ENCODE data around the gene AP4M1.
"Not testable (repeated sequence)": the region's sequence is repeated elsewhere in the genome, so short reads cannot be mapped to it uniquely, and the experiment has no call there.

The AP4M1 gene

DNA sequence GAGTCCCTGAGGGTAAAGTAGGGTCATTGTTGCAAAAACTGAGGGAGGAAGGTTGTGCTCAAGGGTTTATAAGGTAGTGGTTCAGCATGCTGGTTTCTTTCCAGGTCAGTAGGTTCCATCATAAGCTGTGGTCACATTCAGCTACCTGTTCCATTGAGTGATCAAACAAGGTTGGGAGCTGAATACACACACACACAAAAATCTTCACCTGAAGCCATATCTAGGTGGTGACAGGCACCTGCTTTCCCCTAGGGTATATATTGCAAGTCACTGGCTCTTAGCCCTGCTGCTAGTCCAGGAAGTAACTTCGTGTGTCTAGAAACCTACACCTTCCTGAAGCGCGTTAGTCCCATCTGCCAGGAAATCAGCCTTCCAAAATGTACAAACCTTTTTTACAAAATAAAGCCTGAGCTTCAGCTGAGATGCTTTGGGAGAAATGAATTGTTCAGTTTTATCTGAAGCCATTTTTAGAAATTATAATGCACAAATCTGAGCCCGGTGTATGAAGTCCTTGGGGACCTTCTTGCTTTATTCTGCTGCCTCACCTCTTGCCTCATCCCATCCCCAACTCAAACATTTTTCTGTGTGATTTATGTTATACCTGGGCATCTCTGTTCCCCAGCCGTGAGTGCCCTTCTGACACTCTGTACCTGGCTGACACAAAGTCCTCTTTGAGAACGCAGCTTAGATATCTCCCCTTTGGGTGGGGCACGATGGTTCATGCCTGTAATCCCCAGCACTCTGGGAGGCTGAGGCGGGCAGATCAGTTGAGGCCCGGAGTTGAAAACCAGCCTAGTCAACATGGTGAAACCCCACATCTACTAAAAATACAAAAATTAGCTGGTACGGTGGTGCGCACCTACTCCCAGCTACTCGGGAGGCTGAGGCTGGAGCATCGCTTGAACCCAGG is 36.7 kb downstream of the AP4M1 start:
- DNase-seq, result no peak

- no peak for DNase-seq
Measured at GRCh38 chr7:100141555-100141949, 40.1 kb downstream of the AP4M1 start.

DNA sequence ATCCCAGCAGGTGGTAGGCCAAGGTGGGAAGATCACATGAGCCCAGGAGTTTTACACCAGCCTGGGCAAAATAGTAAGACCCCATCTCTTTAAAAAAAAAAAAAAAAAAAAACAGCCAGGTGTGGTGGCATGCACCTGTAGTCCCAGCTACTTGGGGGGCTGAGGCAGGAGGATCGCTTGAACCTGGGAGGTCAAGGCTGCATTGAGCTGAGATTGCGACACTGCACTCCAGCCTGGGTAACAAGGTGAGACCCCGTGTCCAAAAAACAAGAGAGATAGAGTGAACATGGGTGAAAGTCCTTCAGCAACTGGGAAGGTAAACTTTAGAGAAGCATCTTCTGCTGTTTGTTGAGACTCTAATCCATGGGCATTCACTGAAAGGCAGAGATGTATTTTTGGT is 41.0 kb downstream of the AP4M1 start:
- no peak for DNase-seq

DNA sequence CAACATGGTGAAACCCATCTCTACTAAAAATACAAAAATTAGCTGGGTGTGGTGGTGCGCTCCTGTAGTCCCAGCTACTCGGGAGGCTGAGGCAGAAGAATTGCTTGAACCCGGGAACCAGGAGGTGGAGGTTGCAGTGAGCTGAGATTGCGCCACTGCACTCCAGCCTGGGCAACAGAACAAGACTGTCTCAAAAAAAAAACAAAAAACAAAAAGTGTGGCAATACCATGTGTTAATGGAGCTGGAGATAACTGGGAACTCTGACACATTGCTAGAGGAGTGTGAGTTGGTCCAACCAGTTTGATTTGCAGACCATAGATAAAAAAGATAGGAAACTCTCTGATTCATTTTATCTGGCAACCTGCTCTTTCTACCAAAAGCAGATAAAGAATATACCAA is 44.9 kb downstream of the AP4M1 start:
- not testable (repeated sequence) for DNase-seq

GRCh38 chr7:100147278-100147677 is 45.8 kb downstream of the AP4M1 start:
- DNase-seq, result no peak

- DNase-seq, result no peak
Measured at GRCh38 chr7:100148225-100148558, 46.7 kb downstream of the AP4M1 start.

DNA sequence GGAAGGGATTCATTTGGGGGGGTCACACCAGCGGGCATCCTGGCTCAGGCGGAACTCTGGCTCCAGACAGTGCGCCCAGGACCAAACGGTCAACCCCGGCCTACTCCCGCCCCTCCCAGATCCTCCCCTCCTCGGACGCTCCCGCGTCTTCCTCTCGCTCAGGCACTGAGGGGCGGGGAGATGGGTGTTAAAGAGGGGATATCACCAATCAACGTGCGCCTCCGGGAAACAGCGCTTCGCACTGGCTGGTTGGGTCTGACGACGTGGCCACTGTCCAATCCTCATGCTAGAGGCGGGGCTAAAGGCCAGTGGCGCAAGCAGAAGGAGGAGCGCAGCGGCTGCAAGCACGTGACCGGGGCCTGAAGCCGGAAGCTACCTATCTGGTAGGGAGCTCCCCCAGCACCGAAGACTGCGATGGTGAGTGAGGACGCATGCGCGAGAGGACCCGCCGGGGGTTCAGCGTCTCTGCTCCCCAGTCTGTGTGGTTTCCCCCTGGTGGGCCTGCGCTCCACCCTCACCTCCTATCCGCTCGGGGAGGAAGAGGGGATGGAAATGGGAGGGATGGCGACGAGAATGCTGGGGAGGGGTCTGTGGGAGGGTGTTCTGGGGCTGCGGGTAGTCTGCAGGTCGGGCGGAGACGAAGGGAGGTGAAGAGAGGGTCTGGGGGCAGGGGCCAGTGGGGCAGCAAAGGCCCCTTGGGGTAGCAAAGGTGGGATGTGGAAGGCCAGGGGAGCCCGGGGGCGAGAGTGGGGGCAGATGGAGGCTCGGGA is 47.3 kb downstream of the AP4M1 start, which contains the start of gene LAMTOR4:
Gene LAMTOR4, plus strand, starts transcription at position 360 of the 770 bp plus-strand sequence. Its CDS starts 55 bp downstream, at position 415.
- DNase-seq, result peak; percentile 88

GRCh38 chr7:100152404-100152803 is 51.0 kb downstream of the AP4M1 start:
- no peak for DNase-seq

- no peak for DNase-seq
Measured at GRCh38 chr7:100152937-100153666, 51.7 kb downstream of the AP4M1 start.

GRCh38 chr7:100153708-100154535 is 52.5 kb downstream of the AP4M1 start:
- no peak for DNase-seq

GRCh38 chr7:100154651-100155491 is 53.4 kb downstream of the AP4M1 start:
- DNase-seq, result no peak

DNA sequence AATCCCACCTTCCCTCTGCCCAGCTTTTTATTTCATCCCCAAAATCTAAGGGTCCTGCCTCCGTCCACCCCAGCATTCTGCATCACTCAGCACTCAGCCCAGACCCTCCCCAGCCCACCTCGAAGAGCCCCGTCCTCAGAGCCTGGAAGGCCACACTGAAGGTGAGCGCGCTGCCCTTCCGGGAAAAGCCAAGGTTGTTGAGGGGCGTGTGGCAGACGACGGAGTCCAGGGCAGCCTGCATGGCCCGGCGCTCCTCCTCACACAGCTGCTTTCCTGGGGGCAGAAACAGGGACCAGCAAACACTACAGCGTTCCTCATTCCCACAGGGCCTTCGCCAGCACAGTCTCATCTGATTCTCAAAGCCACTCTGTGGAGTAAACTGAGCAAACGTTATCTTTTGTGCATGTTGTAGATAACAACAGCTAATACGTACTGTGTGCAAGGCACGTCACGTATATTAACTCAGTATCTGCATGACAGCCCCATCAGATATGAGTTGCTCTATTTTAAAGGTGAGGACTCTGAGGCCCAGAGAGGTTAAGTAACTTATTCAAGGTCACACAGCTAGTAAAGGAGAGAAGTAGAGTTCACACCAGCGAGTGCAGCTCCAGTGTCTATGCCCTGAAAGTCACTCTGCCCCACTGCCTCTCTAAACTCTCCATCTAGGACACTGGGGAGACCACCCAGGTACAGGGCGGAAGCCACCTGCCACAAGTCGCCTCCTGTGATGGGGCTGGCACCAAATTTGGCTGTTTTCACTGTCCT is 54.3 kb downstream of the AP4M1 start:
- no peak for DNase-seq

DNA sequence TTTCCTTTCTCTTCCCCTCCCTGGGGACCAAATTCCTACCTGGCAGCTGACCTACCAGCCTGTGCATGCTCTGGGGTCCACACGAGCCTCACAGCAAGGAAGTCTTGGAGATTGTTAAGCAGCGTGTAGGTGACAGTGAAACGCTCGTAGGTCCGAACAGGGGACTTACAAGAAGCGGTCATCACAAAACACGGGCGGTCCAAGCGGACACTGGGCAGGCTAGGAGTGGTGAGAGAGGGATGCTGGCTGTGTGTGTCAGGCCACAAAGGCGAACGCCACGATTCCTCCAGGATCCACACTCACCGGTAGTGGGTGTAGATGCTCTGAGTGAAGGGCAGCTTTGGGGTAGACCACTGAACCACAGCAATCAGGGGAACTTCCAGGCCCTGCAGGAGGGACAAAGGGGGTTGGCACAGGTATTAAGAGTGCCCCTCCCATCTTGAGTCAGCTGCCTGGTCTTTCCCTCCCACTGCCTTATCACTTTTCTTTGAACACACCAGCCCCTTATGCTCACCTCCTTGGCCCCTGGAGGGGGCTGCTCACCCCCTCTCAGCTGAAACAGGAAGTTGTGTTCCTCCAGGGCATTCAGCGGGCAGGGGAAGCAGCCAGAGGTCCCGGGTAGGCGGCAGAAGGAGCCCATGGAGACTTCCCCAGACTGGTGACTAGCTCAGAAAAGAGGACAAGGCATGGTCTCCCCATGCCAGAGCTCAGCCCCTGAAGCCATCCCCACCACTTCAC is 55.1 kb downstream of the AP4M1 start:
- no peak for DNase-seq

GRCh38 chr7:100157069-100157333 is 55.6 kb downstream of the AP4M1 start:
- no peak for DNase-seq

DNA sequence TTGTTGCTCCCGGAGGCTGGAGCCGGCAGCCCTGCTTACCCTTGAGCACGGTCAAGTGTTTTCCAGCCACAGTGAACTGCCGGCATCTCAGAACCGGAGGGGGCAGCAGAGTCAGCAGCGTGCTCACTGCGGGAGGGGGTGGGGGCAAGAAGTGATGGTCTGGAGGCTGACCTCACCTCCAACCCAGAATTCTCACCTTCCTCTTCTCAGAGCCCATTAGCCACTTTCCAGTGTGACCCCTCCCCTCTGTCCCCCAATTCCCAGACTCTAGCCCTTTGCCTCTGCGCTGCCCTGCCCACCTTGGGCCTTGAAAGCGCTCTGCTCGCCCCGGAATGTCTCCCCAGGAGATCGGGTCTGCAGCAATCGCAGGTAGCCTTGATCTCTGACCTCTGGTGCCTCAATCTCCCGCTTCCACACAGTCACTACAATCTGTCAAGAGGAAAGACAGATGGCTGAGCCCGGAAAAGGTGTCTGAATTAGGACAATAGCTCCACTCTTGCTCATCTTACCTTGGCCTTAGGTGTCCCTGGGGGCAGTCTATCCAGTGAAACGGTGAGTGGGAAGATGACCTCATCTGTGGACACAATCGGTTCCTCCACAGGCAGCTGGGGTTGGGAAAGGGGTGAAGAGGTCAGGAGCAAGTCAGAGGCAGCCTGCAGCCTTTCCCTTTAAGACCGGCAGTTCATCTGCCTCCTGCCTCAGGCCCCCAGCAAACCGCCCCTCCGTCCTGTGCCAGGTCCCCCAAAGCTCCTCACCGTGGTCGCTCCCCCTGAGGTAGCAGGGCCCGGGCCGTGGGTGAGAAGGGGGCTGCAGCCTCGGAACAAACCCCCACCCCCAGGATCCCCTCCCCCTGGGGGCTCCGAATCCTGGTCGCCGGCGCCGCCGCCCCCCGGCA is 56.1 kb downstream of the AP4M1 start:
- DNase-seq, result no peak

Data from GOT3 (cell line).